Measurements from ENCODE around the gene IKBKE. TPM values are rescaled to one million over a fixed set of nuclear protein-coding genes. Genes with fewer than 3 reads are reported as not detected.

IKBKE gene
- total and polyA plus RNA-seq, 10 of the 15 experiments (the other 5 are each of a cell fraction or from before 2014, with no cell fraction given): 12.8 to 35.1 (median 23.1) TPM

DNA sequence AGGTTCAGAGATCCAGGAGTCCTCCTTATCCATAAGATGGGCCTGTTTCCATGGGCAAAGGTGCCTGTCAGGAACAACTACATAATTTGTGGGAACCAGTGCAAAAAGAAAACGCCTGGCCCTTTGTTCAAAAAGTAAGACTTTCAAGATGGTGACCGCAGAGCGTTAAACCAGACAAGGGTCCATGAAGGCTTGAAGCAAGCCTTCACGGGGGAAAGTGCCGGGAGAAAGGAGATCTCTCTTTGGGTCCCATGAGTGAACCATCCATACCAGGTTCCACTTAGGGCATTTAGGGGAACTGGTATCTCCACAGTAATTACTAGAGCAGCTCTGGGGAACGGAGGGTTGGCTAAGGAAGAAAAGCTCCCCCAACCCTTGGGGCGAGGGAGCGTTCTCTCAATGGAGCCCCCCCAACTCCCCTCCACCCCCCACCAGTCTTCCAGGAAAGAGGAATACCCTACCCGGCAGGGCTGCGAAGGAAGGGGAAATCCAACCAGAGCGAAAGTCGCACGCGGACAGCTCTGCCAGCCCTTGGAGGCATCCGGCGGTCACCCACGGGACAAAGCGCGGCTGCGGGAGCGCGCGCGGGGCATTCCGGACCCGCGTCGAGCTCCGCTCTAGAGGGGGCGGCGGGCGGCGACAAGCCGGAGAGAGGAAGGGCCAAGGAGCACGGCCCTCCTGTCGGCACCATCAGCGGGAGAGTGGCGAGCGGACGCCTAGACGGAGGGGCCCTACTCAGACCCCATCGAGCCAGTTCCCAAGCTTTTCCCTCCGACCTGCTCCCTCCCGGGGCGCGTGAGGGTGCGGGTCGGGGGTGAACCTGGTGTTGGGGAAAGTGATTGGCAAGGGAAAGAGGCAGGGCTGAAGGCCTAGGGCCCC lies 36.4 kb downstream of the IKBKE start (continued):
- peak; percentile 58; the same call in 1 of the 2 replicates for TF ChIP-seq MLLT1 (IDR thresholded peaks at IDR 0.05)
- TF ChIP-seq SMARCA5 (IDR thresholded peaks at IDR 0.05): peak; percentile 76
- no peak for TF ChIP-seq NFXL1 (IDR thresholded peaks at IDR 0.05; ENCODE audit: borderline replicate concordance)
- TF ChIP-seq PML (IDR thresholded peaks at IDR 0.05; ENCODE audit: low read length): no peak
- TF ChIP-seq, protein P1, sequence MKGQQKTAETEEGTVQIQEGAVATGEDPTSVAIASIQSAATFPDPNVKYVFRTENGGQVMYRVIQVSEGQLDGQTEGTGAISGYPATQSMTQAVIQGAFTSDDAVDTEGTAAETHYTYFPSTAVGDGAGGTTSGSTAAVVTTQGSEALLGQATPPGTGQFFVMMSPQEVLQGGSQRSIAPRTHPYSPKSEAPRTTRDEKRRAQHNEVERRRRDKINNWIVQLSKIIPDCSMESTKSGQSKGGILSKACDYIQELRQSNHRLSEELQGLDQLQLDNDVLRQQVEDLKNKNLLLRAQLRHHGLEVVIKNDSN (IDR thresholded peaks at IDR 0.05; ENCODE audit: borderline replicate concordance, extremely low read length, insufficient read depth, low read depth, low read length): no peak
- no peak for TF ChIP-seq JUNB (IDR thresholded peaks at IDR 0.05)
- peak; percentile 55 for TF ChIP-seq BACH1 (IDR thresholded peaks at IDR 0.05; ENCODE audit: borderline replicate concordance)
- TF ChIP-seq SREBF2 (IDR thresholded peaks at IDR 0.05; ENCODE audit: low read length): no peak
- no peak for TF ChIP-seq SIN3A (IDR thresholded peaks at IDR 0.05; ENCODE audit: low read depth, low read length)
- TF ChIP-seq NR2C2 (IDR thresholded peaks at IDR 0.05; ENCODE audit: borderline replicate concordance, control insufficient read depth, insufficient read length, low read depth): no peak
- no peak for TF ChIP-seq ZBED1 (IDR thresholded peaks at IDR 0.05; ENCODE audit: borderline replicate concordance)
- TF ChIP-seq, protein P2, sequence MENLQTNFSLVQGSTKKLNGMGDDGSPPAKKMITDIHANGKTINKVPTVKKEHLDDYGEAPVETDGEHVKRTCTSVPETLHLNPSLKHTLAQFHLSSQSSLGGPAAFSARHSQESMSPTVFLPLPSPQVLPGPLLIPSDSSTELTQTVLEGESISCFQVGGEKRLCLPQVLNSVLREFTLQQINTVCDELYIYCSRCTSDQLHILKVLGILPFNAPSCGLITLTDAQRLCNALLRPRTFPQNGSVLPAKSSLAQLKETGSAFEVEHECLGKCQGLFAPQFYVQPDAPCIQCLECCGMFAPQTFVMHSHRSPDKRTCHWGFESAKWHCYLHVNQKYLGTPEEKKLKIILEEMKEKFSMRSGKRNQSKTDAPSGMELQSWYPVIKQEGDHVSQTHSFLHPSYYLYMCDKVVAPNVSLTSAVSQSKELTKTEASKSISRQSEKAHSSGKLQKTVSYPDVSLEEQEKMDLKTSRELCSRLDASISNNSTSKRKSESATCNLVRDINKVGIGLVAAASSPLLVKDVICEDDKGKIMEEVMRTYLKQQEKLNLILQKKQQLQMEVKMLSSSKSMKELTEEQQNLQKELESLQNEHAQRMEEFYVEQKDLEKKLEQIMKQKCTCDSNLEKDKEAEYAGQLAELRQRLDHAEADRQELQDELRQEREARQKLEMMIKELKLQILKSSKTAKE (IDR thresholded peaks at IDR 0.05; ENCODE audit: low read depth, poor library complexity, severe bottlenecking): no peak
- TF ChIP-seq MEF2B (IDR thresholded peaks at IDR 0.05; ENCODE audit: partially characterized antibody, poor library complexity, severe bottlenecking): no peak
- no peak for TF ChIP-seq ETV6 (conservative IDR thresholded peaks at IDR 0.05 in 1 of 2, IDR thresholded peaks at IDR 0.05 in 1 of 2; ENCODE audit: borderline replicate concordance in 1 of 2, low read depth in 1 of 2)
- no peak for TF ChIP-seq HDAC6 (IDR thresholded peaks at IDR 0.05; ENCODE audit: unreplicated experiment)
- no peak for TF ChIP-seq SUZ12 (IDR thresholded peaks at IDR 0.05; ENCODE audit: unreplicated experiment)
- TF ChIP-seq CHD4 (IDR thresholded peaks at IDR 0.05): no peak
- no peak for TF ChIP-seq ZNF592 (IDR thresholded peaks at IDR 0.05)
- TF ChIP-seq BHLHE40 (IDR thresholded peaks at IDR 0.05; ENCODE audit: borderline replicate concordance in 1 of 2, low read depth in 2 of 2, low read length in 1 of 2): peak; percentile 27 to 74; a peak in 3 of 4 replicates

All from GM12878 (cell line).